HFFc6 (cell line): Measurements from ENCODE around the gene ARHGAP4. TPM values are rescaled to one million over a fixed set of nuclear protein-coding genes. Genes with fewer than 3 reads are reported as not detected.

Experiments used
- DNase-seq: peaks from one replicate; pipeline ENCODE4 v3.0.0-alpha.2; 2018
- H3K27ac Mint-ChIP-seq: 2 replicates; pipeline ENCODE4 v1.8.0; 2020; ENCODE audit warnings: mild to moderate bottlenecking, mixed read lengths
- H3K27me3 Mint-ChIP-seq: 2 replicates; pipeline ENCODE4 v1.8.0; 2021; ENCODE audit warnings: mild to moderate bottlenecking, moderate library complexity, mixed read lengths; ENCODE audit not compliant: insufficient read depth
- H3K36me3 Mint-ChIP-seq: 2 replicates; pipeline ENCODE4 v1.8.0; 2021; ENCODE audit warnings: low read depth, mixed read lengths
- H3K4me1 Mint-ChIP-seq: 2 replicates; pipeline ENCODE4 v1.8.0; 2020; ENCODE audit warnings: low read depth, mixed read lengths
- H3K4me3 Mint-ChIP-seq: 2 replicates; pipeline ENCODE4 v1.8.0; 2020; ENCODE audit warnings: mild to moderate bottlenecking, moderate library complexity, mixed read lengths
- H3K9me3 Mint-ChIP-seq: 2 replicates; pipeline ENCODE4 v1.8.0; 2020; ENCODE audit warnings: mild to moderate bottlenecking, mixed read lengths
- total RNA-seq, 6 experiments: library from RNA; stranded (reverse); fragmentation: NEBNext Ultra II Directional; extraction: Animal tissue kit (Norgen Biotek cat#: 25700); gene quantifications; 2 replicates in 1 of 6; 3 replicates in 5 of 6; pipeline ENCODE4 v1.2.3, GENCODE V29; 2021
- TF ChIP-seq, protein P1 (sequence below): fragments of 200-600 bp; sonication (generic); IDR thresholded peaks from 2 replicates; pipeline ENCODE4 v1.5.0; 2021; ENCODE audit warnings: antibody characterized with exemption, mild to moderate bottlenecking

Gene ARHGAP4
- total RNA-seq, 6 experiments from 2014 or later = 0.18 to 0.63 (median 0.48) TPM

DNA sequence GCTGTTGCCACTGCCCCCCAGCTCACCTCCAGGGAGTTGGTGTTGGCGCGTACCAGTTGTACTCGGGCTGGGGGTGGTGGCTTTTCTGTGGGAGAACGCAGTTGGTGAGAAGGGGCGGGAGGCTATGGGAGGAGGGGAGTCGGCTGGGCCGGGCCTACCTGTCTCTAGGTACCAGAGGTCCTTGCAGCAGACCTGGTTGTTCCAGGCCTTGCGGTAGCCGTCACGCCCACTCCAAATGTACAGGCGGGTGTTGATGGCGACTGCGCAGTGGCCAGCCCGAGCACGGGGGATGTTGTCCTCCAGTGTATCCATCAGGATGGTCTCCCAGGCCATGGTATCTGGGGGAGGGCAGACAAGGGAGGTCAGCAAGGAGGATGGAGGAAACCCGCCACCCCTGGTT is 34.0 kb upstream of the ARHGAP4 start:
- Mint-ChIP-seq H3K27ac (no peak overlapping the region), H3K9me3 (no peaks in the 10 kb centered on the region), H3K36me3 (no peaks in the 10 kb centered on the region), H3K4me3 (no peak overlapping the region), H3K27me3 (peaks cover 4% of the 10 kb centered on the region; the same call in 1 of the 2 replicates), H3K4me1 (no peaks in the 10 kb centered on the region)
- TF ChIP-seq, protein P1, sequence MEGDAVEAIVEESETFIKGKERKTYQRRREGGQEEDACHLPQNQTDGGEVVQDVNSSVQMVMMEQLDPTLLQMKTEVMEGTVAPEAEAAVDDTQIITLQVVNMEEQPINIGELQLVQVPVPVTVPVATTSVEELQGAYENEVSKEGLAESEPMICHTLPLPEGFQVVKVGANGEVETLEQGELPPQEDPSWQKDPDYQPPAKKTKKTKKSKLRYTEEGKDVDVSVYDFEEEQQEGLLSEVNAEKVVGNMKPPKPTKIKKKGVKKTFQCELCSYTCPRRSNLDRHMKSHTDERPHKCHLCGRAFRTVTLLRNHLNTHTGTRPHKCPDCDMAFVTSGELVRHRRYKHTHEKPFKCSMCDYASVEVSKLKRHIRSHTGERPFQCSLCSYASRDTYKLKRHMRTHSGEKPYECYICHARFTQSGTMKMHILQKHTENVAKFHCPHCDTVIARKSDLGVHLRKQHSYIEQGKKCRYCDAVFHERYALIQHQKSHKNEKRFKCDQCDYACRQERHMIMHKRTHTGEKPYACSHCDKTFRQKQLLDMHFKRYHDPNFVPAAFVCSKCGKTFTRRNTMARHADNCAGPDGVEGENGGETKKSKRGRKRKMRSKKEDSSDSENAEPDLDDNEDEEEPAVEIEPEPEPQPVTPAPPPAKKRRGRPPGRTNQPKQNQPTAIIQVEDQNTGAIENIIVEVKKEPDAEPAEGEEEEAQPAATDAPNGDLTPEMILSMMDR = no peak
- no peak for DNase-seq

DNA sequence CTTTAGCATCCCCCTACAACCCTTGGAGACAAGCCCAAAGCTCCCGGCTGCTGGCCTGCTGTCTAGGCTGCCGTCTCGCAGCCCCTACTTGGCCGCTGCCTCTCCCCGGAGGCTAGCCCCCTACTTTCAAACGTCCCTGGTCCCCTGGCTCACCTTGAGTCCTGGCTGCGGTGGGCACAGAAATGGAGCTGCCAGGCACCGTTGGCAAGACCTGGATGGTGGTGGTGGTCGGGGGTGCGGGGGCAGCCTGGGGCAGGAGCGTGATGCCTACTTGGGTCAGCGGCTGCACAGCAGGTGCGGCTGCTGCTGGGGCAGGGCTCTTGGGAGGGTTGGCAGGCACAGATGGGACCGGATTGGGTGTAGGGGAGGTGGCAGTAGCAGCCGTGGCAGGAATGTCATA is 33.6 kb upstream of the ARHGAP4 start:
- Mint-ChIP-seq H3K36me3 (no peaks in the 10 kb centered on the region), H3K27me3 (peaks cover 4% of the 10 kb centered on the region), H3K4me3 (no peak overlapping the region), H3K9me3 (no peaks in the 10 kb centered on the region), H3K4me1 (no peaks in the 10 kb centered on the region), H3K27ac (no peak overlapping the region)
- DNase-seq = no peak
- TF ChIP-seq, protein P1 = no peak

DNA sequence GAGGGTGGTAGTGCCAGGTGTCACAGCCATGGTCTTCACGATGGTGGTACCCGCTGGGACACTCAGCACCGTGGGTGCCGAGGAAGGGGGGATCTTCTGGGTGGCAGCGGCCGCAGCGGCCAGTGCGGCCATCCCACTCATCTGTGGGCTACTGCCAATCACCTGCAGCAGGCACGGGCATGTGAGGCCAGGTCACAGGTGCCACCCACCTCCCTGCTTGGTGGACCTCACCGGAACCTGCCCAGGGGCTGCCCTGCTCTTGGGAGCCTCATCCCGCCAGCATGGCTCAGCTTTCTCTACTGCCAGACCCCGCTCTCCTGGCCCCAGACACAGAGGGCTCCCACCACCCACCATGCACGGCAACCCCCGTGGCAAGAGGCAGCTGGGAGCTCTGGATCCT is 32.5 kb upstream of the ARHGAP4 start:
- H3K9me3 Mint-ChIP-seq = no peaks in the 10 kb centered on the region
- no peaks in the 10 kb centered on the region; the same call in 1 of the 2 replicates for H3K36me3 Mint-ChIP-seq
- H3K27me3 Mint-ChIP-seq = peaks cover 10% of the 10 kb centered on the region
- H3K4me3 Mint-ChIP-seq = no peak overlapping the region
- TF ChIP-seq, protein P1 = no peak
- no peak for DNase-seq
- H3K27ac Mint-ChIP-seq = no peak overlapping the region
- H3K4me1 Mint-ChIP-seq = no peaks in the 10 kb centered on the region

DNA sequence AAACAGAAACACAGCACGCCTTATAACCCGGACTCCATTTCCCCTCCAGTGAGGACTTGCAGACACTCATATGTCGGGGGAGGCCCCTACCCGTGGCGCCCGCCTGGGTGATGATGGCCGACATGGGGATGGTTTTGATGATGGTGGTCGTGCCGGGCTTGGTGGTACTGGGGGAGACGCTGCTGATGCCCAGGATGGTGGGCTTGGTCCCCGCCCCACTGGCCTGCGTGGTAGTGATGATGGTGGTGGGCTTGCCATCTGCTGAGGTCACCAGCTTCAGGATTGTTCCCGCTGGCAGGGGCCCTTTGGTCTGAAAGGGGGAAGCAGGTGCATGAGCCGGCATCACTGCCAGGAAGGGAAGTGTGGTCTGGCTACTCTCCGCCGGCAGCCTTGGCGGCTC is 31.2 kb upstream of the ARHGAP4 start:
- no peaks in the 10 kb centered on the region for H3K9me3 Mint-ChIP-seq
- H3K27me3 Mint-ChIP-seq = peaks cover 10% of the 10 kb centered on the region
- no peak overlapping the region for H3K4me3 Mint-ChIP-seq
- no peaks in the 10 kb centered on the region; the same call in 1 of the 2 replicates for H3K36me3 Mint-ChIP-seq
- no peak overlapping the region for H3K27ac Mint-ChIP-seq
- no peak for DNase-seq
- no peaks in the 10 kb centered on the region for H3K4me1 Mint-ChIP-seq
- TF ChIP-seq, protein P1 = no peak

DNA sequence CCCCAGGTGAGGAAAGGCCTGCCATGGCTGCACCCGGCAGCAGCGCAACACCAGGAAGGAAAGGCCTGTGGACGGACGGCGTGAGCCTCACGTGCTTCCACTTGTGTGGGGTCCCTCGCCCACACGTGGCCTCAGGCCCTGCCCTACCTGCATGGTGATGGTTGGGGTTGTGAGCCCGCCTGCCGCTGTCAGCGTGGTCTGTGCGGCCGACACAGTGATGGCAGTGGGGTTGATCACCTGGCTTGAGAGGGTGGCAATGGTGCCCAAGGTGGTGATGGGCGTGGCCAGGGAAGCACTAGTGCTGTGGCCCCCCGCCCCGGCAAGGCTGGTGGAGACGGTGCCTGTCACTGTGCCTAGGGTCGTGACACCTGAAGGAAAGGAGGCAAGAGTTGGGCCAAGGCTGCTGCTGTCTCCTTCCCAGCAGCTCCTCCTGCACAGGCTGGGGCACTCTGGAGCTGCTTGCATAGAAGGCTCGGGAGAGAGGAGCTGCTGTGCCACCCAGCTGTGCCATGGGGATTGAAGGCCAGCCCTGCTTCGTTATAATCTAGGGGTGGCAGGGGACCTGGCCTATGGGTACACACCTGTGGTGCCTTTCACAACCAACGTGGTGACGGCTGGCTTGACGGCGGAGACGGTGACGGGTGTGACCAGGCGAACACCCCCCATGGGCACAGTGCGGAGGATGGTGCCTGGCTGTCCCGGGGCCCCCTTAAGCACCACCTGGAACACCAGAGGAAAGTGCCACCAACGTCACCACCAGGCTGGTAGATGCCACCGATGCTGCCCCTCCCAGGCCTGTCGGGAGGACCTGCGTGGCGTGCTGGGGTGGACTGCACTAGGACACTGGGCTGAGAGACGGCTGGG is 30.2 kb upstream of the ARHGAP4 start:
- H3K36me3 Mint-ChIP-seq = no peaks in the 10 kb centered on the region; the same call in 1 of the 2 replicates
- H3K4me3 Mint-ChIP-seq = no peak overlapping the region
- peaks cover 10% of the 10 kb centered on the region for H3K27me3 Mint-ChIP-seq
- no peaks in the 10 kb centered on the region for H3K9me3 Mint-ChIP-seq
- TF ChIP-seq, protein P1 = no peak
- DNase-seq = no peak
- no peaks in the 10 kb centered on the region for H3K4me1 Mint-ChIP-seq
- H3K27ac Mint-ChIP-seq = no peak overlapping the region
